Endodermal cell (in vitro differentiated cells): Measurements from ENCODE around the gene POP5. TPM values are rescaled to one million over a fixed set of nuclear protein-coding genes. Genes with fewer than 3 reads are reported as not detected.

ENCODE experiments used
- DNase-seq: peaks from one replicate; pipeline ENCODE4 v3.0.0-alpha.2; 2017
- H3K27ac ChIP-seq: 2 replicates; pipeline ENCODE4 v1.5.1; 2013; ENCODE audit warnings: mild to moderate bottlenecking, low read depth, low read length, moderate library complexity
- H3K27me3 ChIP-seq: 2 replicates; pipeline ENCODE4 v1.6.1; 2013; ENCODE audit warnings: mild to moderate bottlenecking, low read length, moderate library complexity; ENCODE audit not compliant: insufficient read depth, control insufficient read depth, poor library complexity, severe bottlenecking
- H3K36me3 ChIP-seq: 2 replicates; pipeline ENCODE4 v1.7.0; 2013; ENCODE audit warnings: mild to moderate bottlenecking, low read length, moderate library complexity; ENCODE audit not compliant: control insufficient read depth, insufficient read depth
- H3K4me1 ChIP-seq: one replicate; pipeline ENCODE4 v1.7.0; 2013; ENCODE audit warnings: low read length; ENCODE audit not compliant: control insufficient read depth, insufficient read depth
- H3K4me3 ChIP-seq: 2 replicates; pipeline ENCODE4 v1.5.1; 2013; ENCODE audit warnings: mild to moderate bottlenecking, low read length, moderate library complexity
- H3K9ac ChIP-seq: 2 replicates; pipeline ENCODE4 v1.6.1; 2013; ENCODE audit warnings: mild to moderate bottlenecking, low read length, moderate library complexity; ENCODE audit not compliant: poor library complexity, severe bottlenecking; ENCODE audit errors: extremely low read depth
- H3K9me3 ChIP-seq: 2 replicates; pipeline ENCODE4 v1.6.1; 2013; ENCODE audit warnings: mild to moderate bottlenecking, low read length, moderate library complexity; ENCODE audit not compliant: control insufficient read depth
- H3K27ac Mint-ChIP-seq: 2 replicates; pipeline ENCODE4 v1.8.0; 2020; ENCODE audit warnings: mixed read lengths
- H3K27me3 Mint-ChIP-seq: 2 replicates; pipeline ENCODE4 v1.8.0; 2021; ENCODE audit warnings: mild to moderate bottlenecking, mixed read lengths; ENCODE audit not compliant: insufficient read depth
- H3K36me3 Mint-ChIP-seq: 2 replicates; pipeline ENCODE4 v1.8.0; 2020; ENCODE audit warnings: low read depth, mixed read lengths
- H3K4me1 Mint-ChIP-seq: 2 replicates; pipeline ENCODE4 v1.8.0; 2020; ENCODE audit warnings: mixed read lengths
- H3K4me3 Mint-ChIP-seq: 2 replicates; pipeline ENCODE4 v1.8.0; 2020; ENCODE audit warnings: mild to moderate bottlenecking, moderate library complexity, mixed read lengths
- H3K9me3 Mint-ChIP-seq: 2 replicates; pipeline ENCODE4 v1.8.0; 2020; ENCODE audit warnings: mild to moderate bottlenecking, mixed read lengths
- CTCF ChIP-seq: fragments of 200-600 bp; sonication (generic); conservative IDR thresholded peaks from 2 replicates; pipeline ENCODE4 v1.5.0; 2021; ENCODE audit warnings: antibody characterized with exemption, mild to moderate bottlenecking
- WGBS, 2 experiments: methylation state at CpG; one replicate each; pipeline versions ENCODE4 v1.1.5 to v1.1.7; 2013; ENCODE audit warnings: missing lambda C conversion rate in 2 of 2, mixed read lengths in 1 of 2; ENCODE audit not compliant: insufficient coverage in 1 of 2, insufficient read length in 1 of 2; 5-methylcytosine and 5-hydroxymethylcytosine counted together
- total RNA-seq, 2 donors: library from RNA; stranded (reverse); fragmentation: NEBNext Ultra II Directional in 1 of 2; extraction: Animal tissue kit (Norgen Biotek cat#: 25700) in 1 of 2; gene quantifications; 2 replicates in 1 of 2; 3 replicates in 1 of 2; pipeline ENCODE4 v1.2.1, GENCODE V29; 2021

The POP5 gene
- total RNA-seq, 2 donors from 2014 or later: 52.5 to 53.0 TPM

DNA sequence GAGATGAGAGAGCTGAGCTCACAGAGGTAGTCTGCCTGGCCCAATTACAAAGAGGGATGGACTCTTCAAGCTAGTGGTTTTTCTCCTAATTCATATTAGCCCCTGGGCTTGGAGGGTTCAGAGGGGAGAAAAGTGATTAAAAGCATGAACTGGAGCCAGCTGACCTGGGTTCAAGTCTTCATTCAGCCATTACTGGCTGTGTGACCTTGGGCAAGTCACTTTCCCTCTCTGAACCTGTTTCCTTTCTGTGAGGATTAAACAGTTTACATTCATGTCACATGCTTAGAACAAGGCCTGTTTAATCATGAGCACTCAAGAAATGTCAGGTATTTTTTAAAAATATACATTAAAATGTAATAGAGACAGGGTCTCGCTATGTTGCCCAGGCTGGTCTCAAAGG lies 7.2 kb upstream of the POP5 start:
- Histone ChIP-seq H3K36me3 (no peaks in the 10 kb centered on the region), H3K4me3 (no peak overlapping the region), H3K27ac (no peak overlapping the region), H3K9me3 (no peaks in the 10 kb centered on the region), H3K27me3 (peaks cover 9% of the 10 kb centered on the region), H3K9ac (no peak overlapping the region), H3K4me1 (no peaks in the 10 kb centered on the region)
- no peaks in the 10 kb centered on the region for H3K36me3 Mint-ChIP-seq
- 83 to 85% methylated on average over 1 of the region's 1 CpG for WGBS, 2 experiments
- DNase-seq: no peak
- no peak overlapping the region for H3K4me3 Mint-ChIP-seq
- no peak for TF ChIP-seq CTCF
- peaks cover 9% of the 10 kb centered on the region for H3K27me3 Mint-ChIP-seq
- peaks cover 2% of the 10 kb centered on the region for H3K4me1 Mint-ChIP-seq
- no peaks in the 10 kb centered on the region for H3K9me3 Mint-ChIP-seq
- no peak overlapping the region for H3K27ac Mint-ChIP-seq

DNA sequence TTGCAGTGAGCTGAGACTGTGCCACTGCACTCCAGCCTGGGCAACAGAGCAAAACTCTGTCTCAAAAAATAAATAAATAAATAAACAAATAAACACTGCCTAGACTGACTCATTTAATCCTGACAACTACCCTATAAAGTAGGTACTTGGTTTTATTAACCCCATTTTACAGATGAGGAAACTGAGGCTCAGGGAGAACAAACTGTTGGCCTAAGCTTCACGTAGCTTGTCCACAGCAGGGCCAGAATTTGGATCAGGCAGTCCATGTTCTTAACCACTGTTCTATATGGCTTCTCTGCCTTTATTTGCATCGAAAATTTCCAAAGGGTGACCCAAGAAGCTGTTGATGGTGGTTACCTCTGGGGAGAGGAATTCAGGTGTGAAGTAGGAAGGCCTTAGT lies 5.7 kb upstream of the POP5 start:
- peaks cover 9% of the 10 kb centered on the region for H3K27me3 ChIP-seq
- H3K9me3 Mint-ChIP-seq: no peaks in the 10 kb centered on the region
- no peak overlapping the region for H3K27ac Mint-ChIP-seq
- TF ChIP-seq CTCF: no peak
- no peaks in the 10 kb centered on the region for H3K36me3 Mint-ChIP-seq
- no peak overlapping the region for H3K4me3 Mint-ChIP-seq
- no peaks in the 10 kb centered on the region for H3K36me3 ChIP-seq
- no peak overlapping the region for H3K4me3 ChIP-seq
- H3K4me1 ChIP-seq: no peaks in the 10 kb centered on the region
- no peak for DNase-seq
- H3K9me3 ChIP-seq: no peaks in the 10 kb centered on the region
- WGBS, 2 experiments: 98% methylated on average over 2 of the region's 2 CpGs; no CpG with 5 or more reads in 1 of the 2 experiments
- no peak overlapping the region for H3K27ac ChIP-seq
- H3K4me1 Mint-ChIP-seq: peaks cover 5% of the 10 kb centered on the region
- H3K9ac ChIP-seq: no peak overlapping the region
- peaks cover 9% of the 10 kb centered on the region for H3K27me3 Mint-ChIP-seq

DNA sequence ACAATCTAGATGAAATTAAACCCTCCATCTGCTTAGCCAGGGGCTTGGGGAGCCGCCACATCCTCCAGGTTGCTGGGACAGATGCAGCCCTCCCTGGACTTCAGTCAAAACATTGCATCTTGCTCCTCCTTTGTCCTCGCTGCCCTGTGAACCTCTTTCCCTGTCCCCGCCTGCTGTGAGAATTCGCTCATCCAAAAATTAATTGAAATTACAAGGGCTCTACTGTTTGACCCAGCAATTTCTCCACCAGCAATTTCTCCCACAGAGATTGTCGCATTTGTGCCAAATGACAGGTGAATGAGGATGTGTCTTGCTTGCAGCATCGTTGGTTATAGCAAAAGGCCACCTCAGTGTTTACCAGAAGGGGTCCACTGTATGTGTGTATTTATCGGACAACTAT lies 5.0 kb upstream of the POP5 start:
- peaks cover 9% of the 10 kb centered on the region for H3K4me1 Mint-ChIP-seq
- H3K27ac ChIP-seq: no peak overlapping the region
- no peaks in the 10 kb centered on the region for H3K36me3 Mint-ChIP-seq
- H3K4me3 Mint-ChIP-seq: no peak overlapping the region
- H3K4me1 ChIP-seq: no peaks in the 10 kb centered on the region
- no peak for TF ChIP-seq CTCF
- no peak overlapping the region for H3K27ac Mint-ChIP-seq
- no peaks in the 10 kb centered on the region for H3K36me3 ChIP-seq
- no peaks in the 10 kb centered on the region for H3K9me3 Mint-ChIP-seq
- whole genome bisulfite sequencing, 2 experiments: 74 to 78% methylated on average over 7 of the region's 7 CpGs
- peaks cover 9% of the 10 kb centered on the region for H3K27me3 Mint-ChIP-seq
- no peak overlapping the region for H3K9ac ChIP-seq
- no peak overlapping the region for H3K4me3 ChIP-seq
- H3K9me3 ChIP-seq: no peaks in the 10 kb centered on the region
- DNase-seq: no peak
- H3K27me3 ChIP-seq: peaks cover 9% of the 10 kb centered on the region
